Body of pancreas (tissue), 4 donors: Measurements from ENCODE around the gene PPP4R4.

ENCODE experiments used
- CTCF ChIP-seq, 7 experiments: fragments of 450-650 bp in 4 of 7; fragments of 200-600 bp in 3 of 7; sonication (generic) in 3 of 7; IDR thresholded peaks; one replicate each; pipeline ENCODE4 v1.5.1; 2016 to 2019; ENCODE audit warnings: antibody characterized with exemption in 7 of 7
- POLR2A ChIP-seq, 3 donors: fragments of 450-650 bp; IDR thresholded peaks; one replicate each; pipeline ENCODE4 v1.6.1; 2016; ENCODE audit warnings: antibody characterized with exemption in 3 of 3, mild to moderate bottlenecking in 2 of 3

- TF ChIP-seq CTCF (IDR thresholded peaks at IDR 0.05): no peak
- no peak for TF ChIP-seq POLR2A (IDR thresholded peaks at IDR 0.05)
Observed at GRCh38 chr14:94307410-94307992, 133.4 kb downstream of the PPP4R4 start.
